ENCODE data around the gene PTPRN2. TPM values are rescaled to one million over a fixed set of nuclear protein-coding genes. Genes with fewer than 3 reads are reported as not detected.

The PTPRN2 gene
- total RNA-seq, 1 donor from 2014 or later = 15.4 TPM

DNA sequence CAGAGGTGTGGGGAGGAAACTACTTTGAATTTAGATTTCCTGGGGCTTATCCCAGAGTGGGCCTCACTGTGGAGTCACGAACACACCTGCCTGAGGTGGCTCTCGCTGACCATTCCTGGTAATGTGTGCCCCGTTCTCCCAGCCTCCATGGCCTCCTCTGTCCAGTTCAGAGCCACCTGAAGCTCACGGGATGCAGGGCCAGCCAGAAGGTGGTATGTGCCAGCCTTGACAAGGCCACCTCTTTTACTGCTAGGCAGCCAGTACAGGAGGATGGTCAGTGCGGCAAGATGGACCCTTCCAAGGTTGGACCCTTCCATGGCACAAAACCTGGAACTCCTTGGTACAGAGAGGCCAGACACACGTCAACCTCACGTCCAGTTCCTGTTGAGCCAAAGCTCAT, 1040.5 kb downstream of the PTPRN2 start:
- Mint-ChIP-seq H3K4me1 (ENCODE audit: unreplicated experiment) (peaks cover 5% of the 10 kb centered on the region), H3K27ac (no peak overlapping the region), H3K36me3 (peaks cover 12% of the 10 kb centered on the region), H3K27me3 (no peaks in the 10 kb centered on the region), H3K9me3 (no peaks in the 10 kb centered on the region), H3K4me3 (no peak overlapping the region)
- no peak for DNase-seq (ENCODE audit: extremely low spot score, unreplicated experiment)
- no peak for TF ChIP-seq CTCF (conservative IDR thresholded peaks at IDR 0.05)

DNA sequence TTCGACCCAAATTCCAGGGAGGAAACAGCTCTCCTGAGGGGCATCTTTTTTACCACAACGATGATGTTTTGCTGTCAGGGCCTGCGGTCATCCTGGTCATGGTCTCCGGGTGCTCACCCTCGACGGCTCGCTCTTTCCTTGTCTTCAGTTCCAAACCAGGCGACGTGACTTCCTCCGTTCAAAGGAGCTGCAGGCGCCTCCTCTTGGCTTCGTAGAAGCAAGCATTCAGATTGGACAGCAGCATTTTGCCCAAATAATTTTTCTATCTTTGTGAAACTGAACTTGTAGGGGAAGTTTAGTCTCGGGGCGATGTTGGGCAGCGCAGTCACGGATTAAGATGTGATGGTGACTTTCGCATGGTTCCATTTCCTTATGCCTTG, 1042.0 kb downstream of the PTPRN2 start:
- no peak overlapping the region for H3K4me3 Mint-ChIP-seq
- H3K4me1 Mint-ChIP-seq (ENCODE audit: unreplicated experiment) = peaks cover 6% of the 10 kb centered on the region
- DNase-seq (ENCODE audit: extremely low spot score, unreplicated experiment) = no peak
- H3K9me3 Mint-ChIP-seq = no peaks in the 10 kb centered on the region
- H3K27me3 Mint-ChIP-seq = no peaks in the 10 kb centered on the region
- no peak overlapping the region for H3K27ac Mint-ChIP-seq
- H3K36me3 Mint-ChIP-seq = peaks cover 12% of the 10 kb centered on the region
- no peak for TF ChIP-seq CTCF (conservative IDR thresholded peaks at IDR 0.05)

- H3K4me1 Mint-ChIP-seq (ENCODE audit: unreplicated experiment) = peaks cover 10% of the 10 kb centered on the region
- DNase-seq (ENCODE audit: extremely low spot score, unreplicated experiment) = no peak
- TF ChIP-seq CTCF (conservative IDR thresholded peaks at IDR 0.05) = no peak
- H3K4me3 Mint-ChIP-seq = no peak overlapping the region
- no peak overlapping the region for H3K27ac Mint-ChIP-seq
- H3K27me3 Mint-ChIP-seq = no peaks in the 10 kb centered on the region
- H3K36me3 Mint-ChIP-seq = peaks cover 12% of the 10 kb centered on the region
- no peaks in the 10 kb centered on the region for H3K9me3 Mint-ChIP-seq
Measured at GRCh38 chr7:157544980-157545680, 1042.5 kb downstream of the PTPRN2 start.

- Mint-ChIP-seq H3K9me3 (no peaks in the 10 kb centered on the region), H3K36me3 (peaks cover 12% of the 10 kb centered on the region), H3K4me3 (no peak overlapping the region), H3K4me1 (ENCODE audit: unreplicated experiment) (peaks cover 10% of the 10 kb centered on the region), H3K27me3 (no peaks in the 10 kb centered on the region), H3K27ac (no peak overlapping the region)
- no peak for TF ChIP-seq CTCF (conservative IDR thresholded peaks at IDR 0.05)
- no peak for DNase-seq (ENCODE audit: extremely low spot score, unreplicated experiment)
Measured at GRCh38 chr7:157544226-157544625, 1043.4 kb downstream of the PTPRN2 start.

GRCh38 chr7:157543791-157544190, 1043.8 kb downstream of the PTPRN2 start:
- TF ChIP-seq CTCF (conservative IDR thresholded peaks at IDR 0.05) = no peak
- peaks cover 12% of the 10 kb centered on the region for H3K36me3 Mint-ChIP-seq
- peaks cover 10% of the 10 kb centered on the region for H3K4me1 Mint-ChIP-seq (ENCODE audit: unreplicated experiment)
- DNase-seq (ENCODE audit: extremely low spot score, unreplicated experiment) = no peak
- H3K27me3 Mint-ChIP-seq = no peaks in the 10 kb centered on the region
- no peak overlapping the region for H3K27ac Mint-ChIP-seq
- H3K9me3 Mint-ChIP-seq = no peaks in the 10 kb centered on the region
- no peak overlapping the region for H3K4me3 Mint-ChIP-seq

All from type B pancreatic cell (in vitro differentiated cells).